Measurements from ENCODE around the gene DENND2D.
A peak's percentile ranks its signal among the peaks of the same experiment; 100 is the strongest.

Gene DENND2D

GRCh38 chr1:111203681-111204200 is 3.3 kb upstream of the DENND2D start:
- peak; percentile 82 to 88 for DNase-seq (ENCODE audit: low read depth in 2 of 2)

- no peak for DNase-seq (ENCODE audit: low read depth in 2 of 2)
Measured at GRCh38 chr1:111202707-111203623, 2.5 kb upstream of the DENND2D start.

GRCh38 chr1:111202366-111202706 is 1.9 kb upstream of the DENND2D start:
- DNase-seq (ENCODE audit: low read depth in 2 of 2) = no peak

GRCh38 chr1:111201275-111202090 is 1.0 kb upstream of the DENND2D start:
- no peak for DNase-seq (ENCODE audit: low read depth in 2 of 2)

- DNase-seq (ENCODE audit: low read depth in 2 of 2) = no peak
Measured at GRCh38 chr1:111200802-111201161, 336 bp upstream of the DENND2D start.

- no peak for DNase-seq (ENCODE audit: low read depth in 2 of 2)
Measured at GRCh38 chr1:111199329-111199728, 1.1 kb downstream of the DENND2D start.

GRCh38 chr1:111198836-111199235 is 1.6 kb downstream of the DENND2D start:
- DNase-seq (ENCODE audit: low read depth in 2 of 2) = no peak

GRCh38 chr1:111197598-111198284 is 2.7 kb downstream of the DENND2D start:
- peak in 1 of 2 donors; percentile 48 for DNase-seq (ENCODE audit: low read depth in 2 of 2)

GRCh38 chr1:111196213-111196612 is 4.2 kb downstream of the DENND2D start:
- no peak for DNase-seq (ENCODE audit: low read depth in 2 of 2)

GRCh38 chr1:111195002-111195684 is 5.3 kb downstream of the DENND2D start:
- no peak for DNase-seq (ENCODE audit: low read depth in 2 of 2)

- DNase-seq (ENCODE audit: low read depth in 2 of 2) = no peak
Measured at GRCh38 chr1:111193712-111194480, 6.5 kb downstream of the DENND2D start.

- DNase-seq (ENCODE audit: low read depth in 2 of 2) = no peak
Measured at GRCh38 chr1:111192658-111193519, 7.6 kb downstream of the DENND2D start.

GRCh38 chr1:111192074-111192473 is 8.4 kb downstream of the DENND2D start:
- no peak for DNase-seq (ENCODE audit: low read depth in 2 of 2)

GRCh38 chr1:111191496-111191895 is 8.9 kb downstream of the DENND2D start:
- no peak for DNase-seq (ENCODE audit: low read depth in 2 of 2)

GRCh38 chr1:111190931-111191451 is 9.5 kb downstream of the DENND2D start:
- DNase-seq (ENCODE audit: low read depth in 2 of 2) = no peak

GRCh38 chr1:111184663-111185062 is 15.8 kb downstream of the DENND2D start:
- no peak for DNase-seq (ENCODE audit: low read depth in 2 of 2)

- DNase-seq (ENCODE audit: low read depth in 2 of 2) = no peak
Measured at GRCh38 chr1:111183308-111184069, 17.0 kb downstream of the DENND2D start.

- no peak for DNase-seq (ENCODE audit: low read depth in 2 of 2)
Measured at GRCh38 chr1:111182052-111182451, 18.4 kb downstream of the DENND2D start.
